Measurements from ENCODE around the gene AKAP1. TPM values are rescaled to one million over a fixed set of nuclear protein-coding genes. Genes with fewer than 3 reads are reported as not detected.

Gene AKAP1
- total RNA-seq, 1 donor from 2014 or later, result 59.9 TPM

- intact Hi-C loops (cut with micrococcal nuclease), result loop anchor here (1.0 to 10.0 kb wide), 8 partner anchors 112 to 866 kb away; no protein-coding TSS in a partner anchor
- Mint-ChIP-seq H3K4me3 (no peak overlapping the region), H3K27ac (peak overlapping the region; percentile 52), H3K4me1 (ENCODE audit: low read depth) (peaks cover 11% of the 10 kb centered on the region), H3K36me3 (ENCODE audit: low read depth) (peaks cover 2% of the 10 kb centered on the region), H3K27me3 (ENCODE audit: insufficient read depth) (no peaks in the 10 kb centered on the region), H3K9me3 (no peaks in the 10 kb centered on the region)
- DNase-seq (ENCODE audit: low spot score), result peak; percentile 61
Measured at GRCh38 chr17:57130708-57131461, 45.8 kb downstream of the AKAP1 start.

GRCh38 chr17:57132663-57133062 is 47.6 kb downstream of the AKAP1 start:
- Mint-ChIP-seq H3K27me3 (ENCODE audit: insufficient read depth) (no peaks in the 10 kb centered on the region), H3K4me3 (no peak overlapping the region), H3K36me3 (ENCODE audit: low read depth) (no peaks in the 10 kb centered on the region), H3K4me1 (ENCODE audit: low read depth) (peaks cover 18% of the 10 kb centered on the region), H3K27ac (no peak overlapping the region), H3K9me3 (no peaks in the 10 kb centered on the region)
- DNase-seq (ENCODE audit: low spot score), result no peak
- intact Hi-C loops (cut with micrococcal nuclease), result loop anchor here (5.0 to 10.0 kb wide), 2 partner anchors 312 to 865 kb away; no protein-coding TSS in a partner anchor

- H3K9me3 Mint-ChIP-seq, result no peaks in the 10 kb centered on the region
- no peaks in the 10 kb centered on the region for H3K36me3 Mint-ChIP-seq (ENCODE audit: low read depth)
- intact Hi-C loops (cut with micrococcal nuclease), result loop anchor here (5.0 to 10.0 kb wide), 2 partner anchors 311 to 864 kb away; no protein-coding TSS in a partner anchor
- DNase-seq (ENCODE audit: low spot score), result no peak
- peaks cover 2% of the 10 kb centered on the region for H3K27me3 Mint-ChIP-seq (ENCODE audit: insufficient read depth)
- H3K4me1 Mint-ChIP-seq (ENCODE audit: low read depth), result peaks cover 18% of the 10 kb centered on the region
- H3K27ac Mint-ChIP-seq, result no peak overlapping the region
- no peak overlapping the region for H3K4me3 Mint-ChIP-seq
Measured at GRCh38 chr17:57133486-57133885, 48.4 kb downstream of the AKAP1 start.

GRCh38 chr17:57135026-57135788 is 50.2 kb downstream of the AKAP1 start:
- DNase-seq (ENCODE audit: low spot score), result no peak
- intact Hi-C loops (cut with micrococcal nuclease), result loop anchor here (10.0 kb wide), 1 partner anchor 310 kb away; no protein-coding TSS in a partner anchor
- Mint-ChIP-seq H3K36me3 (ENCODE audit: low read depth) (no peaks in the 10 kb centered on the region), H3K4me3 (no peak overlapping the region), H3K27ac (no peak overlapping the region), H3K27me3 (ENCODE audit: insufficient read depth) (peaks cover 2% of the 10 kb centered on the region), H3K9me3 (no peaks in the 10 kb centered on the region), H3K4me1 (ENCODE audit: low read depth) (peaks cover 18% of the 10 kb centered on the region)

DNA sequence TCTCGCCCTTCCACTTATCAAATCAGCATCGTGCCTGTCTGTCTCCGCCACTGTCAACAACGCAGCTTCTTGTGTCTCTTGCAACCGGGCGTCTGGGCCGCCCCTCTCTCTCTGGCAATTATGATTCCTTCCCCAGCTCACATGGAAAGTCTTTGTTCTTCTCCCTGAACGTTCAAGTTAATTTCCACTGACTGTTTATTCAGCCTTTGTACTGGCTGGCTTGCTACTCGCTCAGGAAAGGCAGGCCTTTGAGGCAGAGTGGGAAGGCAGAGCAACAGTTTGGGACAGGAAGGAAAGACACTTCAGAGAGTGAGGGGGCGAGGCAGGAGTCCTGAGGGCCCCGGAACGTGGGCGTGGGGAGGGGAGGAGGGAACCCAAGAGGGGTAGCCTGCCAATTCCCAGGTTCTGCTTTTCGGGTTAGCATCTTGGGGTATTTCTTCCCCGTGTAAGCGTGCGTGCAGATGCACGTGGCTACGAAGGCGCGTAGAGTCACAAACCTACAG is 50.8 kb downstream of the AKAP1 start:
- peaks cover 15% of the 10 kb centered on the region for H3K4me1 Mint-ChIP-seq (ENCODE audit: low read depth)
- H3K27ac Mint-ChIP-seq, result no peak overlapping the region
- H3K36me3 Mint-ChIP-seq (ENCODE audit: low read depth), result no peaks in the 10 kb centered on the region
- intact Hi-C loops (cut with micrococcal nuclease), result loop anchor here (10.0 kb wide), 1 partner anchor 309 kb away; no protein-coding TSS in a partner anchor
- H3K9me3 Mint-ChIP-seq, result no peaks in the 10 kb centered on the region
- H3K4me3 Mint-ChIP-seq, result no peak overlapping the region
- no peak for DNase-seq (ENCODE audit: low spot score)
- peaks cover 2% of the 10 kb centered on the region for H3K27me3 Mint-ChIP-seq (ENCODE audit: insufficient read depth)

DNA sequence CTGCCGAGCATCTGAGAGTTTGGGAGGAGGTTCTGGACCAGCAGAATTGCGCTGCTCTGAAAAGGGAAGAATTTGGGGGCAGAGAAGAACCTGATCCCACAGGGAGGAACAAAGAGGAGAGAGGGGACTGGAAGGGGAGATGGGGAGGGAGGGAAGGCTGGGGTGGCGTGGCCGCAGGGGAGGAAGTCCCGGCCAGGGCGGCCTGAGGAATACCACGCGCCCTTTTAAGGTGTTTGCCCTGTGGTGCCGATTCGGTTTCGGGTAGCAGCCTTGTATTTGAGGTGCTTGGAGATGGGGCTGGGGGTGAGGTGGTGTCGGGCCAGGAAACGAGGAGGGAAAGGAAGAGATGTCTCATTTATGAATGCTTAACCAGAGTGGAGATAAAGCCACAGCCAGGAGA is 51.3 kb downstream of the AKAP1 start:
- Mint-ChIP-seq H3K9me3 (no peaks in the 10 kb centered on the region), H3K4me3 (no peak overlapping the region)

DNA sequence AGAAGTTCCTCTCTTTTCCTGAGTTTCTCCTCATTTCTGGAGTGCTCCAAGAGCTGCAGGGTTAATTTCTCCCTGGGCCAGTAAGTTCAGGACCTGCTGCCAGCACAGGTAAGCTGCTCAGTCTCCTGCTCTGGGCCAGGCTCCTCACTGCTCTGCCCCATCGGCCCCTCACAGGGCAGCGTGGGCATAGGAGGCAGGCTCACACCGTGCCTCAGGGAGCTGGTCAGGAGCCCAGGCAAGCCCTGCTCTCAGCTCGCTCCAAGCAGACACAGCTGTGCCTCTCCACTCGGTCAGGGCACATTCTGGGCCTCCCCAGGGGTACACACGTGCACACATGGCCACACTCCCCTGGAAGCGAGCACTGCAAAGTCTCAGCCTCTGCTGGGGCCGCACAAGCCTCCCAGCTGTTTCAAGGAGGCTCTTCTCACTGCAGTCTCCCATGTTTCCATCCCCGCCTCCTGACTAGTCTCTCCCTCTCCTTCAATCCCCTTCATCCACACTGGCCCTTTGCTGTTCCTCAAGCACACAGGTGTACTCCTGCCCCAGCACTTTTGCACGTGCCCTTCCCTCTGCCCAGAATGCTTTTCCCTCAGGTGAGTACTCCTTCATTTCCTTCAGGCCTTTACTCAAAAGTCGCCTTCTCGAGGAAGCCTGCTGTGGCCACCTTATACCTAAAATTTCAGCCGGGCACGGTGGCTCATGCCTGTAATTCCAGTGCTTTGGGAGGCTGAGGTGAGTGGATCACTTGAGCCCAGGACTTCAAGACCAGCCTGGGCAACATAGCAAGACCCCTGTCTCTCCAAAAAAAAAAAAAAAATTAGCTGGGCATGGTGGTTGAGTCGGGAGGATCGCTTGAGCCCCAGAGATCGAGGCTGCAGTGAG is 53.2 kb downstream of the AKAP1 start:
- no peak for DNase-seq (ENCODE audit: low spot score)
- no peaks in the 10 kb centered on the region for H3K36me3 Mint-ChIP-seq (ENCODE audit: low read depth)
- intact Hi-C loops (cut with micrococcal nuclease), result loop anchor here (2.0 to 10.0 kb wide), 2 partner anchors 307 to 689 kb away; no protein-coding TSS in a partner anchor
- no peaks in the 10 kb centered on the region for H3K9me3 Mint-ChIP-seq
- H3K4me3 Mint-ChIP-seq, result no peak overlapping the region
- peaks cover 12% of the 10 kb centered on the region for H3K4me1 Mint-ChIP-seq (ENCODE audit: low read depth)
- H3K27ac Mint-ChIP-seq, result no peak overlapping the region
- peaks cover 2% of the 10 kb centered on the region for H3K27me3 Mint-ChIP-seq (ENCODE audit: insufficient read depth)

More for the DNA sequence above, 51.3 kb downstream of the AKAP1 start:
- DNase-seq (ENCODE audit: low spot score), result no peak
- H3K4me1 Mint-ChIP-seq (ENCODE audit: low read depth), result peaks cover 12% of the 10 kb centered on the region
- no peak overlapping the region for H3K27ac Mint-ChIP-seq
- no peaks in the 10 kb centered on the region for H3K36me3 Mint-ChIP-seq (ENCODE audit: low read depth)
- H3K27me3 Mint-ChIP-seq (ENCODE audit: insufficient read depth), result peaks cover 2% of the 10 kb centered on the region
- intact Hi-C loops (cut with micrococcal nuclease), result loop anchor here (10.0 kb wide), 1 partner anchor 308 kb away; no protein-coding TSS in a partner anchor

DNA sequence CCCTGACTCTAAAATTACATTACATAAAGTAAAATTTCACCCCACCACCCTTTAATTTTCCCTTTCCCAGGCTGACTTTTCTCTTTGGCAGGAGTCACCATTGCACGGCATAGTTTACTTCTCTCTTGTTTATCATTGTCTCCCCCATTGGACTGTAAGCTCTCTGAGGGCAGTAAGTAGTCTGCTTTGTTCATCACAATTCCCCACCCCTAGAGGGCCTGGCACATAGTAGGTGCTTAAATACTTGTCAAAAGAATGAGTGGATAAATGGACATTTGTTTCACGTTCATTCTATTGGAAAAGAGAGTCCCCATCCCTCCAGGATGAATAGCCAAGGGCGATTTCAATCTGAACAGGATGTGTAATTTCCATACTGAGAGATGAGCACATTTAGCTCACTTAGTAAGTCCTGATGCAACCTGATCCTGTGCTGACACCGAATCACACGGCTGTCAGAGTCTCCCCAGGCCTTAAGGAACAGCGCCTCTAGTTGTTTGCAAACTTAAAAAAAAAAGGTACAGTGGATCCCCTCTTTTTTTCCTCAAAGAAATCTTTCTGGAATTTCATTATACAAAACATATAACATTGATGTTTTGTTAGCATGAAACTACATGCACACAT is 54.0 kb downstream of the AKAP1 start:
- H3K9me3 Mint-ChIP-seq, result no peaks in the 10 kb centered on the region
- H3K4me1 Mint-ChIP-seq (ENCODE audit: low read depth), result peaks cover 12% of the 10 kb centered on the region
- intact Hi-C loops (cut with micrococcal nuclease), result loop anchor here (2.0 to 10.0 kb wide), 2 partner anchors 306 to 688 kb away; no protein-coding TSS in a partner anchor
- no peaks in the 10 kb centered on the region for H3K36me3 Mint-ChIP-seq (ENCODE audit: low read depth)
- DNase-seq (ENCODE audit: low spot score), result no peak
- no peak overlapping the region for H3K4me3 Mint-ChIP-seq
- H3K27ac Mint-ChIP-seq, result no peak overlapping the region
- peaks cover 6% of the 10 kb centered on the region for H3K27me3 Mint-ChIP-seq (ENCODE audit: insufficient read depth)

DNA sequence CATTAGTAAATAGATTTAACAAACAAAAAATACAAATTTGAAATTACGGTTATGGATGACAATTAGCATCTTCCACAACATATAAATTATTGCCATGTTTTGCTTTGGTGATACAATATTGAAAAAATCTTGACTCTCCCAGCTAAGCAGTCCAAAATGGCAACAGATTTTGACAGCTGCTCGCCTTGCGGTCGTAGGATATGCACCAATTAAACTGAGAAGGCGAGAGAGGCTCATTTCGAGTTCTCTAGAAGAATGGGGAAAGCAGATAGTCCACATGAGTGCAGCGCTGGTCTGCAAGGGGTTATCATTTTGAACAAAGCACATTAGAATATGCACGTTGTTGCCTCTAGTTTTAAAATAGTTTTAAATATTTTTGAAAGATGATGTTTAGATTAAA is 55.3 kb downstream of the AKAP1 start:
- Mint-ChIP-seq H3K9me3 (no peaks in the 10 kb centered on the region), H3K36me3 (ENCODE audit: low read depth) (no peaks in the 10 kb centered on the region), H3K27me3 (ENCODE audit: insufficient read depth) (peaks cover 7% of the 10 kb centered on the region), H3K4me3 (no peak overlapping the region), H3K27ac (no peak overlapping the region), H3K4me1 (ENCODE audit: low read depth) (peaks cover 12% of the 10 kb centered on the region)
- intact Hi-C loops (cut with micrococcal nuclease), result no loop called here
- no peak for DNase-seq (ENCODE audit: low spot score)

DNA sequence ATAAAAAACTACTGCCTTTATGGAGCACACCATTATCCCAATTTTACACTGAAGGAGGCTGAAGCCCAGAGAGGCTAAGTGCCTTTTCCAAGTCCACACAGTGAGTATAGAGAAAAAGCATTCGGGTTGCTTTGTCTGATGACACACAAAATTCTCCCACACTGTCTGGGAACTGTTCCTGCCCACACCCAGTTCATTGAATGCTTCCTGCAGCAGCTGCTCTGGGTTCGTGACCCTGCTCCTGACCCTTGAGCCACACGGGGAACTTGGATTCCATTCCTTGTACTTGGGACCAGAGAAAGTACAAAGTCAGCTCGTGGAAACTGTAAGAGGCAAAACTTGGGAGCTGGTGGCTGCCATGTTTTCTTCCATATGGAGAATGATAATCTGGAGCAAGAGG is 57.9 kb downstream of the AKAP1 start:
- H3K4me3 Mint-ChIP-seq, result no peak overlapping the region
- intact Hi-C loops (cut with micrococcal nuclease), result no loop called here
- H3K36me3 Mint-ChIP-seq (ENCODE audit: low read depth), result no peaks in the 10 kb centered on the region
- H3K27ac Mint-ChIP-seq, result no peak overlapping the region
- H3K9me3 Mint-ChIP-seq, result no peaks in the 10 kb centered on the region
- DNase-seq (ENCODE audit: low spot score), result no peak
- no peaks in the 10 kb centered on the region for H3K4me1 Mint-ChIP-seq (ENCODE audit: low read depth)
- H3K27me3 Mint-ChIP-seq (ENCODE audit: insufficient read depth), result peaks cover 7% of the 10 kb centered on the region

DNA sequence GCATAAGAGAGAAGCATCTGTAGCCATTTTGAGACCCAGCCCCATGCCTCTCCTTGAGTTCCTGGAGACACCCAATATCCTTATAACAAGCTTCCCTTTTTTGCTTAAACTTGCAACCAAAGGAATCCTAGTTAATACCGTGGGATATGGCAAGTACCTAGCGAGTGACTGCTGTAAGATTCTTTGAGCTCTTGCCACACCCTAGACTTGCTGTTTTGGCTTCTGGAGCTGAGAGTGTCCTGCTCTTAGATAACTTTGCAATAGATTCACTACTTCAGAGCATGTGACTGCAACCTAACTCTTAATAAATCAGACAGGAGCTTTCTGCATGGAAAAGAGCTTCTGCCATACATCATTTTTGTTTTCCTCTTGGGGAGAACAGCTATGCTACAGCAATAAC is 58.3 kb downstream of the AKAP1 start:
- Mint-ChIP-seq H3K4me1 (ENCODE audit: low read depth) (no peaks in the 10 kb centered on the region), H3K27ac (no peak overlapping the region), H3K27me3 (ENCODE audit: insufficient read depth) (peaks cover 7% of the 10 kb centered on the region), H3K36me3 (ENCODE audit: low read depth) (no peaks in the 10 kb centered on the region), H3K4me3 (no peak overlapping the region), H3K9me3 (no peaks in the 10 kb centered on the region)
- no peak for DNase-seq (ENCODE audit: low spot score)
- intact Hi-C loops (cut with micrococcal nuclease), result no loop called here

DNA sequence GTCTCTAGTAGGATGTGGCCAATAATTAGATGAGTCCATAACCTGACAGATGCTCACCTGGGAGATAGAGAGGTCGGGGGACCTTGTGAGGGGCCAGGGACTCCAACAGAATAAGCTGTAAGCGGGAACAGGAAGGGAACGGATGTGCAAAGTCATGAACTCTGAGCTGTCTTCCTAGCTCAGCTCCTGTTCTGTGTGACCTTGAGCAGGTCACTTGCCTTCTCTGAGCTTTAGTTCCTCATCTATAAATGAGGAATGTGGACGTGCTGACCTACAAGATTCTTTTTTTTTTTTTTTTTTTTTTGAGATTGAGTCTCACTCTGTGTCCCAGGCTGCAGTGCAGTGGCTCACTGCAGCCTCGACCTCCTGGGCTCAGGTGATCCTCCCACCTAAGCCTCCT is 58.9 kb downstream of the AKAP1 start:
- H3K27ac Mint-ChIP-seq, result no peak overlapping the region
- intact Hi-C loops (cut with micrococcal nuclease), result no loop called here
- H3K4me3 Mint-ChIP-seq, result no peak overlapping the region
- H3K9me3 Mint-ChIP-seq, result no peaks in the 10 kb centered on the region
- H3K27me3 Mint-ChIP-seq (ENCODE audit: insufficient read depth), result peaks cover 5% of the 10 kb centered on the region
- no peak for DNase-seq (ENCODE audit: low spot score)
- H3K36me3 Mint-ChIP-seq (ENCODE audit: low read depth), result no peaks in the 10 kb centered on the region
- no peaks in the 10 kb centered on the region for H3K4me1 Mint-ChIP-seq (ENCODE audit: low read depth)

All from activated T-helper 1 cell treated with anti-CD3 and anti-CD28 coated beads, Interleukin-12 subunit alpha, Interleukin-12 subunit beta, Interleukin-2, Interleukin-4 antibody, amounts not matched to agents 30 ng/mL and 10 ng/mL and 1 ng/mL, durations not matched to agents 14 hours and 24 hours and 36 hours (primary cell).